Neural cell (in vitro differentiated cells): ENCODE results near the gene GALNT5. TPM values are rescaled to one million over a fixed set of nuclear protein-coding genes. Genes with fewer than 3 reads are reported as not detected.

Experiments
- H2AFZ ChIP-seq: fragments of 200-600, 300-800 bp; sonication (generic), shearing (Covaris generic); 2 replicates; pipeline ENCODE4 v1.6.0; 2014; ENCODE audit warnings: low read depth, mild to moderate bottlenecking, antibody characterized with exemption, low read length, moderate library complexity
- H3F3A ChIP-seq: fragments of 200-600 bp; shearing (Covaris generic); 2 replicates; pipeline ENCODE4 v1.6.1; 2016; ENCODE audit warnings: mild to moderate bottlenecking, moderate library complexity, mixed read lengths, antibody characterized with exemption, low read length; ENCODE audit not compliant: insufficient read depth, poor library complexity, severe bottlenecking
- H3K27ac ChIP-seq: fragments of 200-600, 300-800 bp; sonication (generic), shearing (Covaris generic); 2 replicates; pipeline ENCODE4 v1.5.1; 2014; ENCODE audit warnings: mild to moderate bottlenecking, low read length, moderate library complexity
- H3K27me3 ChIP-seq: fragments of 300-800, 200-600 bp; sonication (generic), shearing (Covaris generic); 2 replicates; pipeline ENCODE4 v1.6.0; 2014; ENCODE audit warnings: mild to moderate bottlenecking, low read depth, low read length, moderate library complexity; ENCODE audit not compliant: insufficient read depth
- H3K36me3 ChIP-seq: fragments of 300-800, 200-600 bp; sonication (generic), shearing (Covaris generic); 2 replicates; pipeline ENCODE4 v1.5.1; 2014; ENCODE audit warnings: mild to moderate bottlenecking, antibody characterized with exemption, low read length, moderate library complexity; ENCODE audit not compliant: insufficient read depth
- H3K4me2 ChIP-seq: fragments of 300-800, 200-600 bp; sonication (generic), shearing (Covaris generic); 2 replicates; pipeline ENCODE4 v1.6.0; 2014; ENCODE audit warnings: mild to moderate bottlenecking, low read length
- H3K4me3 ChIP-seq: fragments of 300-800, 200-600 bp; sonication (generic), shearing (Covaris generic); 2 replicates; pipeline ENCODE4 v1.5.1; 2014; ENCODE audit warnings: mild to moderate bottlenecking, low read length, moderate library complexity
- H3K79me2 ChIP-seq: fragments of 200-600 bp; shearing (Covaris generic); replicated peaks from 2 replicates; pipeline ENCODE4 v1.6.0; 2014; ENCODE audit warnings: mild to moderate bottlenecking, low read length, moderate library complexity; ENCODE audit not compliant: insufficient read depth
- H3K9ac ChIP-seq: fragments of 300-800, 200-600 bp; sonication (generic), shearing (Covaris generic); 2 replicates; pipeline ENCODE4 v1.6.1; 2016; ENCODE audit warnings: mild to moderate bottlenecking, low read length, mixed read lengths
- H3K9me2 ChIP-seq: fragments of 200-600 bp; shearing (Covaris generic); 2 replicates; pipeline ENCODE4 v1.6.1; 2016; ENCODE audit warnings: mild to moderate bottlenecking, low read length, mixed read lengths; ENCODE audit not compliant: insufficient read depth
- H3K9me3 ChIP-seq: fragments of 200-600, 300-800 bp; sonication (generic), shearing (Covaris generic); 2 replicates; pipeline ENCODE4 v1.6.1; 2016; ENCODE audit warnings: mild to moderate bottlenecking, mixed run types, low read length, moderate library complexity, mixed read lengths
- H4K20me1 ChIP-seq: fragments of 200-600 bp; shearing (Covaris generic); 2 replicates; pipeline ENCODE4 v1.6.1; 2016; ENCODE audit warnings: mild to moderate bottlenecking, mixed run types; ENCODE audit not compliant: insufficient read depth
- EP300 ChIP-seq: fragments of 450-650 bp; conservative IDR thresholded peaks from 2 replicates; pipeline ENCODE4 v1.6.1; 2014; ENCODE audit warnings: antibody characterized with exemption, mild to moderate bottlenecking, moderate library complexity; ENCODE audit not compliant: poor library complexity, severe bottlenecking
- EZH2 ChIP-seq: fragments of 200-600, 300-800 bp; shearing (Covaris generic), sonication (generic); IDR thresholded peaks from 2 replicates; pipeline ENCODE4 v1.6.1; 2014; ENCODE audit warnings: antibody characterized with exemption, low read length, borderline replicate concordance, mild to moderate bottlenecking; ENCODE audit not compliant: insufficient read depth, poor library complexity, severe bottlenecking
- MXI1 ChIP-seq: fragments of 450-650 bp; conservative IDR thresholded peaks from 2 replicates; pipeline ENCODE4 v1.6.1; 2014; ENCODE audit warnings: antibody characterized with exemption, mild to moderate bottlenecking; ENCODE audit not compliant: poor library complexity, severe bottlenecking
- POLR2AphosphoS5 ChIP-seq: IDR thresholded peaks from 2 replicates; pipeline ENCODE4 v1.6.1; 2012
- RAD21 ChIP-seq: fragments of 450-650 bp; conservative IDR thresholded peaks from 2 replicates; pipeline ENCODE4 v1.6.1; 2014; ENCODE audit warnings: antibody characterized with exemption, mild to moderate bottlenecking, moderate library complexity
- SMC3 ChIP-seq: fragments of 450-650 bp; conservative IDR thresholded peaks from 2 replicates; pipeline ENCODE4 v1.6.1; 2014; ENCODE audit warnings: antibody characterized with exemption, mild to moderate bottlenecking, moderate library complexity; ENCODE audit not compliant: poor library complexity
- TAF1 ChIP-seq: IDR thresholded peaks from 2 replicates; pipeline ENCODE4 v1.6.1; 2012; ENCODE audit warnings: low read depth
- polyA plus RNA-seq: library from polyadenylated mRNA; depleted of rRNA; stranded (reverse); fragments of >200 nt; gene quantifications from 2 replicates; pipeline ENCODE4 v1.2.3, GENCODE V29; 2014
- TF ChIP-seq, protein P1 (sequence below): fragments of 450-650 bp; IDR thresholded peaks from 2 replicates; pipeline ENCODE4 v1.5.1; 2014; ENCODE audit warnings: antibody characterized with exemption, mild to moderate bottlenecking, moderate library complexity; ENCODE audit not compliant: poor library complexity, severe bottlenecking
- TF ChIP-seq, protein P2 (sequence below): IDR thresholded peaks from 2 replicates; pipeline ENCODE4 v1.6.1; 2012; ENCODE audit warnings: borderline replicate concordance

GALNT5 gene
- polyA plus RNA-seq, 1 donor from 2014 or later: not detected

DNA sequence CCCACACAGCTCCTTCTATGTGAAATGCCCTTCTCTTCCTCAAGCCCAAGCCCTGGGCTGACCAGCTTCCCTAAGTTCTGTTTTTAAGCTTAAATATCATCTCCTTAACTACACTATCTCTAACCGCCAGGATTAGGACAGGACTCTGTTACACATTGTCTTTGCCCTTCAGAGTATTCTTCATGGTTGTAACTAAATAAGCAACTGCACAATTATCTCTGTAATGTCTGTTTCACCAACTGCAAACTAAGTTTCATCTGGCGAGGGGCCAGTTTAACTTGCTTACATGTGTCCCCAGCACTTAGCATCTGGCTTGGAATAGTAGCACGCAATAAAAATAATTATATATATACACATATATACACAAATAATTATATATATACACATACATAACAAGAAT lies 69.2 kb downstream of the GALNT5 start:
- no peak overlapping the region for H3K9ac ChIP-seq
- no peak overlapping the region for H3K27ac ChIP-seq

DNA sequence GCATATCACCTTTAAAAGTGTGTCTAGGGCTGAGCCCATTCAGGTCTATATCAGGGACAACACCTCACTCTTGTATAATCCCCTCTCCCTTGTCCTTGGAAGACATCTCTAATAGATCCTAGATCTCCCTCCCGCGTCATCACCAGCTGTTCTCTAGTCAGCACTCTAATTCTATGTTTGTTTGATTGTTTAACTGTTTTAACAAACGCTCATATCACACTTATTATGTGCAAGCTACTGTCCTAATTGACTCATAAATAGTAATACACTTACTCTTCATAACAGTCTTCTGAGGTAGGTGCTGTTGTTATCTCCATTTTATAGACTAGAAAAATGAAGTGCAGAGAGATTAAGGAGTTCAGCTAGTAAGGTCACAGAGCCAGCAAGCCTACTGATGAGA lies 69.7 kb downstream of the GALNT5 start:
- no peaks in the 10 kb centered on the region for H3K27me3 ChIP-seq
- no peaks in the 10 kb centered on the region for H4K20me1 ChIP-seq
- no peak overlapping the region for H3K4me3 ChIP-seq
- H3K9me3 ChIP-seq: no peaks in the 10 kb centered on the region
- no peaks in the 10 kb centered on the region for H3K9me2 ChIP-seq
- TF ChIP-seq EP300 (no peak), EZH2 (no peak), MXI1 (no peak), RAD21 (no peak), SMC3 (no peak)
- TF ChIP-seq, protein P1, sequence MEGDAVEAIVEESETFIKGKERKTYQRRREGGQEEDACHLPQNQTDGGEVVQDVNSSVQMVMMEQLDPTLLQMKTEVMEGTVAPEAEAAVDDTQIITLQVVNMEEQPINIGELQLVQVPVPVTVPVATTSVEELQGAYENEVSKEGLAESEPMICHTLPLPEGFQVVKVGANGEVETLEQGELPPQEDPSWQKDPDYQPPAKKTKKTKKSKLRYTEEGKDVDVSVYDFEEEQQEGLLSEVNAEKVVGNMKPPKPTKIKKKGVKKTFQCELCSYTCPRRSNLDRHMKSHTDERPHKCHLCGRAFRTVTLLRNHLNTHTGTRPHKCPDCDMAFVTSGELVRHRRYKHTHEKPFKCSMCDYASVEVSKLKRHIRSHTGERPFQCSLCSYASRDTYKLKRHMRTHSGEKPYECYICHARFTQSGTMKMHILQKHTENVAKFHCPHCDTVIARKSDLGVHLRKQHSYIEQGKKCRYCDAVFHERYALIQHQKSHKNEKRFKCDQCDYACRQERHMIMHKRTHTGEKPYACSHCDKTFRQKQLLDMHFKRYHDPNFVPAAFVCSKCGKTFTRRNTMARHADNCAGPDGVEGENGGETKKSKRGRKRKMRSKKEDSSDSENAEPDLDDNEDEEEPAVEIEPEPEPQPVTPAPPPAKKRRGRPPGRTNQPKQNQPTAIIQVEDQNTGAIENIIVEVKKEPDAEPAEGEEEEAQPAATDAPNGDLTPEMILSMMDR: no peak
- no peak overlapping the region for H2AFZ ChIP-seq
- no peaks in the 10 kb centered on the region for H3F3A ChIP-seq
- H3K27ac ChIP-seq: no peak overlapping the region
- H3K36me3 ChIP-seq: no peaks in the 10 kb centered on the region
- H3K4me2 ChIP-seq: no peak overlapping the region
- H3K79me2 ChIP-seq: no peaks in the 10 kb centered on the region
- no peak overlapping the region for H3K9ac ChIP-seq

More for the DNA sequence above, 69.2 kb downstream of the GALNT5 start:
- no peaks in the 10 kb centered on the region for H3K9me2 ChIP-seq
- no peak overlapping the region for H3K4me3 ChIP-seq
- TF ChIP-seq POLR2AphosphoS5 (no peak), EZH2 (no peak), TAF1 (no peak), SMC3 (no peak), MXI1 (no peak)
- H3K36me3 ChIP-seq: no peaks in the 10 kb centered on the region
- H3K27me3 ChIP-seq: no peaks in the 10 kb centered on the region
- no peaks in the 10 kb centered on the region for H3F3A ChIP-seq
- H3K9me3 ChIP-seq: no peaks in the 10 kb centered on the region
- no peak overlapping the region for H3K4me2 ChIP-seq
- H2AFZ ChIP-seq: no peak overlapping the region
- no peaks in the 10 kb centered on the region for H3K79me2 ChIP-seq
- no peaks in the 10 kb centered on the region for H4K20me1 ChIP-seq

DNA sequence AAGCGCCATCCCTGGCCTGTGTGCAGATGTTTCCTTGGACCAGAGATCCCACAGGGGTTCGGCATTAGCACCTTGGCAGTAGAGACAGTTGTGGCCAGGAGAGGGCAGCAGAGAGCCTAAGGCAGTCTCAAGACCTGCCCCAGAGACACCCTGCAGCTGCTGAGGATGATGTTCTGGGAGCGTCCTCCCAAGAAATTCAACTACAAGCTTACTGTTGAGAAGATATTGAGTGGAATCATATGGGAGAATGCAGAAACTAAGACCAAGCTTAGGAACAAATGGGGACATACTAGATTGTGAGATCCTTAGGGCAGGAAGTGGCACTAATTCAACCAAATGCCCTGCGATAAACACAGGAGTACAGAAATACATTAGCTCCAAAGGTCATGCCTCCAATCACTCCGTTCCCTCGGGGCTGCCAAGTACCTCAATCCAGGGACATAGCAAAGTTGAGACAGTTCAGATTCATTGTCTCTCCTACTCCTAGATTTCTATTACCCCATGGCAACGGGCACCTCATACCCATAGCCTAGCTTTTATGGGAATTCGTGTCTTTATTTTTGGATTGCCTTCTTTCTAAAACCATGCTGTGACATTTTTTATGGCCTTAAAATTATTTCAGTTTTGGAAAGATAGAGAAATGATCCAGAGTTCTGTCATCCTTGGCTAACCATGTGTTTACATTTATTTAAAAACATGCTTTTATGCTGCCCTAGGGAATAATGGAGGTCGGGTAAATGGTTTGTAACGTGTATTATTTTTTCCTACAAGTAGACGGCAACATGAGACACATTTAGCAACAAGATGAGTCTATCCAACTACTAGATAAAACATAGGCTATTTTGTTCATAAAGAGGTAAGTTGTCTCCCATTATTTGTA lies 70.4 kb downstream of the GALNT5 start:
- Histone ChIP-seq H3K27ac (no peak overlapping the region), H3K79me2 (no peaks in the 10 kb centered on the region), H3K9me3 (no peaks in the 10 kb centered on the region), H2AFZ (no peak overlapping the region), H3K4me2 (no peak overlapping the region), H3K9ac (no peak overlapping the region), H3K36me3 (no peaks in the 10 kb centered on the region), H4K20me1 (no peaks in the 10 kb centered on the region), H3K27me3 (no peaks in the 10 kb centered on the region), H3F3A (no peaks in the 10 kb centered on the region), H3K4me3 (no peak overlapping the region), H3K9me2 (no peaks in the 10 kb centered on the region)
- TF ChIP-seq TAF1 (no peak), RAD21 (no peak), SMC3 (no peak), EZH2 (no peak), EP300 (no peak), MXI1 (no peak)
- TF ChIP-seq, protein P1: peak; percentile 38
- TF ChIP-seq, protein P2, sequence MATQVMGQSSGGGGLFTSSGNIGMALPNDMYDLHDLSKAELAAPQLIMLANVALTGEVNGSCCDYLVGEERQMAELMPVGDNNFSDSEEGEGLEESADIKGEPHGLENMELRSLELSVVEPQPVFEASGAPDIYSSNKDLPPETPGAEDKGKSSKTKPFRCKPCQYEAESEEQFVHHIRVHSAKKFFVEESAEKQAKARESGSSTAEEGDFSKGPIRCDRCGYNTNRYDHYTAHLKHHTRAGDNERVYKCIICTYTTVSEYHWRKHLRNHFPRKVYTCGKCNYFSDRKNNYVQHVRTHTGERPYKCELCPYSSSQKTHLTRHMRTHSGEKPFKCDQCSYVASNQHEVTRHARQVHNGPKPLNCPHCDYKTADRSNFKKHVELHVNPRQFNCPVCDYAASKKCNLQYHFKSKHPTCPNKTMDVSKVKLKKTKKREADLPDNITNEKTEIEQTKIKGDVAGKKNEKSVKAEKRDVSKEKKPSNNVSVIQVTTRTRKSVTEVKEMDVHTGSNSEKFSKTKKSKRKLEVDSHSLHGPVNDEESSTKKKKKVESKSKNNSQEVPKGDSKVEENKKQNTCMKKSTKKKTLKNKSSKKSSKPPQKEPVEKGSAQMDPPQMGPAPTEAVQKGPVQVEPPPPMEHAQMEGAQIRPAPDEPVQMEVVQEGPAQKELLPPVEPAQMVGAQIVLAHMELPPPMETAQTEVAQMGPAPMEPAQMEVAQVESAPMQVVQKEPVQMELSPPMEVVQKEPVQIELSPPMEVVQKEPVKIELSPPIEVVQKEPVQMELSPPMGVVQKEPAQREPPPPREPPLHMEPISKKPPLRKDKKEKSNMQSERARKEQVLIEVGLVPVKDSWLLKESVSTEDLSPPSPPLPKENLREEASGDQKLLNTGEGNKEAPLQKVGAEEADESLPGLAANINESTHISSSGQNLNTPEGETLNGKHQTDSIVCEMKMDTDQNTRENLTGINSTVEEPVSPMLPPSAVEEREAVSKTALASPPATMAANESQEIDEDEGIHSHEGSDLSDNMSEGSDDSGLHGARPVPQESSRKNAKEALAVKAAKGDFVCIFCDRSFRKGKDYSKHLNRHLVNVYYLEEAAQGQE: no peak
